ENCODE measurements around the gene GPC6.

GPC6 gene

GRCh38 chr13:93932901-93933300, 706.3 kb downstream of the GPC6 start:
- no peak overlapping the region for H3K4me3 ChIP-seq (ENCODE audit: low read depth, low read length)
- no peak for TF ChIP-seq CTCF (IDR thresholded peaks at IDR 0.05; ENCODE audit: borderline replicate concordance, insufficient read depth, low read depth, low read length)

DNA sequence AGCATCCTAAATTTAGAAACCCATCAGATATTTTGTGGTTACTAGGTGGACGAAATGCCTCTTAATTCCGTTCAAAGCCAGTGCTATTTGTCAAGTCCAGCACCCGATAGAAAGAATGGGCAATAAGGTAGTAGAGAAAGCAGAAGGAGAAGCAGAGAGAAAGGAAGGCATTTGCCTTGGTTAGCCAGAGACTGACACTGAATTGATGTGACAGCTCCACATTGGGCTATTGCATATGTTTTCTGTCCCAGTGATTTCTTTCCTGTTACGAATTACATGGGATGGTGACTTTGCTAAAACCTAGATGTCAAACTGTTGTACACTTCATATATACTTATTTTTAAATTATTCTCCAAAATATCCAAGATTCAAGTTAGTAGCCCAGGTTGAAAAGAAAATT, 710.3 kb downstream of the GPC6 start:
- TF ChIP-seq CTCF (IDR thresholded peaks at IDR 0.05; ENCODE audit: borderline replicate concordance, insufficient read depth, low read depth, low read length) = no peak
- H3K4me3 ChIP-seq (ENCODE audit: low read depth, low read length) = no peak overlapping the region

DNA sequence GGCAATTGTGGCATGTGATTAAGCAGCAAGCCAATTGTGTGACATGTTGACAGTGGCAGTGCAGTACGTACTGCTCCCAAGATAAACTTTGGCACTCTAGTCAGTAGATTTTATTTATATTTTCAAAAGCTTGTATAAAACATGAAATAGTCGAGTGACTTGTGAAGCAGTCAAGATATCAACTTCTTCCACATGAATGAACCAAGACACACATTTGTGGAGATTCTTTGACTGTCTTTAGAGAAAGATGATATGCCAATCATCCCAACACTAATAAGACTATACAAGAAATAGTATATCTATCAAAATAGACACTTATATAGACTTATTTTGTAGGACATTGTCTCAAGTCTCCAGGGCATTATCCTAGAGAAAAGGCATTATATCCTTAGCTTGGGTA, 714.8 kb downstream of the GPC6 start:
- H3K4me3 ChIP-seq (ENCODE audit: low read depth, low read length) = no peak overlapping the region
- no peak for TF ChIP-seq CTCF (IDR thresholded peaks at IDR 0.05; ENCODE audit: borderline replicate concordance, insufficient read depth, low read depth, low read length)

GRCh38 chr13:93942016-93942415, 715.4 kb downstream of the GPC6 start:
- H3K4me3 ChIP-seq (ENCODE audit: low read depth, low read length) = no peak overlapping the region
- TF ChIP-seq CTCF (IDR thresholded peaks at IDR 0.05; ENCODE audit: borderline replicate concordance, insufficient read depth, low read depth, low read length) = no peak

DNA sequence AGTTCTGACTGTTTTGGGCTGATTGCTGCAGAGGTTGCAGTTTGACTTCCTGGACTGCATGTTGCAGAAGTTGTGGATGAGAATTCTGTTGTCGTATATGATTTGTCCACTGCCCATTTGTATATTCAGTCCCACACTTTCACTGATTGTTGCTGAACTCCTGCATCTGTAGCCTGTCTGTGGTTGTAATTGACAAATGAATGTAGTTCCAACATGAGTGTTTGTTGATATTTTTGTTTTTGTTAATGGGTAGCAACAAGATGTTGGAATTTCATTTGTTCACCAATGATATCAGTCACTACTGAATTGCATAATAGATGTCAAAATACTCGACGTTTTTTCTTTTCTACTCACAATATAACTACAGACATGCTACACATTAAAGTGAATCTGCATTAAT, 719.0 kb downstream of the GPC6 start:
- no peak for TF ChIP-seq CTCF (IDR thresholded peaks at IDR 0.05; ENCODE audit: borderline replicate concordance, insufficient read depth, low read depth, low read length)
- no peak overlapping the region for H3K4me3 ChIP-seq (ENCODE audit: low read depth, low read length)

- no peak for TF ChIP-seq CTCF (IDR thresholded peaks at IDR 0.05; ENCODE audit: borderline replicate concordance, insufficient read depth, low read depth, low read length)
- no peak overlapping the region for H3K4me3 ChIP-seq (ENCODE audit: low read depth, low read length)
Observed at GRCh38 chr13:93946994-93947393, 720.4 kb downstream of the GPC6 start.

DNA sequence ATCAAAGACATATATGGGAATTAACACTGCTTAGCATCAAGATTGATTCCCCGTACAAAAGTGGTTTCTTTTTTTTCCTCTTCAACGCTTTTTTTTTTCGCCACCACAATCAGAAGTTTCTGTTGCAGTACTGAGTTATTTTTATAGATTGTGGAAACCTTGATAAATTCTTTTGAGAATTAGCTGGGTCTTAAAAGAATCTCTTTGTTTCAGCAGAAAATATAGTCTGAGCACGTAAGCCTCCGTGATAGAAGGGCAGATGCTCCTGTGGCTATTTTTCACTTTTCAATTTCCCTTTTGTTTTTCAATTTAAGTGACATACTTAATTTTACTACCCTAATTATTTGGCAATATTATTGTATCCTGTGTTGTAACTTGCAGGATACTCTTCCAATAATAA, 721.0 kb downstream of the GPC6 start:
- no peak overlapping the region for H3K4me3 ChIP-seq (ENCODE audit: low read depth, low read length)
- TF ChIP-seq CTCF (IDR thresholded peaks at IDR 0.05; ENCODE audit: borderline replicate concordance, insufficient read depth, low read depth, low read length) = no peak

All from GM12875 (cell line).